ENCODE results near the gene SERTAD3. TPM values are rescaled to one million over a fixed set of nuclear protein-coding genes. Genes with fewer than 3 reads are reported as not detected.
A peak's percentile ranks its signal among the peaks of the same experiment; 100 is the strongest.

Gene SERTAD3
- total and polyA plus RNA-seq, 10 of the 15 experiments (the other 5 are each of a cell fraction or from before 2014, with no cell fraction given), result 4.2 to 22.4 (median 13.7) TPM

DNA sequence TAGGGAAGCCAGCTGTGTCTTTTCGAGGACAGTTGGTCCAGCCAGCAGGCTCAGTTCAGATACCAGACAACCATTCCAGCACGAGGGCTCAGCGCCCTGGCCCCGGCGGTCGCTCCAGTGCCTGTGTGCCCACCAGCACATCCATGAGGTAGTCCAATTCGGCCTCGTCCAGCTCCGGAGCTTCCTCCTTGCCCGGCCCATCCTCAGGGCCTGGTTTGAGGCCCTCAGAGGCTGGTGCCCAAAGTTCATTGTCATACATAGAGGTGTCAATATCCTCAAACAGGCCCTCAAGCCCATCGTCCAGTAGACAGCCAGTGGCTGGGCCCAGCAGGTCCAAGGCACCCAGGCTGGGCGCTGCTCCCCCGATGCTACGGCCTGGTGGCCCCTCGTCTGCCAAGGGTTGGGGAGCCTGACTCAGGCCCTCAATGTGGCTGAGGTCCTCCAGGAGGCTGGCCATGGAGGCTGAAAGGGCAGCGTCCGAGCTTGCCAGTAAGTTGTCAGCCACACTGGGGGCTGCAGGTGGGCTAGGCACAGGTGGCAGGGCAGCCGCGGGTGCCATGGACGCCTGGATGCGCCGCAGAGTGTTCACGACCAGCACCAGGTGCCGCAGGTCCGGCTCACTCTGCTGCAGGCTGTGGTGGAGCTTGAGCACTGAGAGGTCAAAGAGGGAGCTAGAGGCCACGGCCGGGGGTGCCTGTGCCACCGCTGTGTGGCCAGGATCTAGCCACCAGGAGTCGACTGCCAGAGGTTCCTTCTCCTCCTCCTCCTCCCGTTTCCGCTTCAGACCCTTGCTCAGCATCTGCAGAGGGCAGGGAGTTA lies 21.2 kb downstream of the SERTAD3 start:
- H3K79me2 ChIP-seq (ENCODE audit: control insufficient read depth, insufficient read depth, low read length), result peaks cover 27% of the 10 kb centered on the region
- H3K27ac ChIP-seq (ENCODE audit: control insufficient read depth, insufficient read depth), result no peak overlapping the region
- no peak overlapping the region for H3K4me3 ChIP-seq
- RAD21 ChIA-PET (ENCODE audit: unreplicated experiment), result interaction anchor here (1.4 to 2.0 kb wide), 2 partner anchors 41 to 43 kb away, joined by 3 to 5 read pairs; partner anchors contain the start of gene BLVRB
- POLR2A ChIA-PET, result interaction anchor here (1.1 to 5.5 kb wide), 4 partner anchors 19 to 42 kb away, joined by 4 to 55 read pairs (median 12); partner anchors contain the start of genes BLVRB and SERTAD3
- TF ChIP-seq MEF2A (IDR thresholded peaks at IDR 0.05; ENCODE audit: insufficient read depth, low read depth, low read length), result no peak
- TF ChIP-seq SREBF2 (IDR thresholded peaks at IDR 0.05; ENCODE audit: low read length), result no peak
- TF ChIP-seq, protein P1, sequence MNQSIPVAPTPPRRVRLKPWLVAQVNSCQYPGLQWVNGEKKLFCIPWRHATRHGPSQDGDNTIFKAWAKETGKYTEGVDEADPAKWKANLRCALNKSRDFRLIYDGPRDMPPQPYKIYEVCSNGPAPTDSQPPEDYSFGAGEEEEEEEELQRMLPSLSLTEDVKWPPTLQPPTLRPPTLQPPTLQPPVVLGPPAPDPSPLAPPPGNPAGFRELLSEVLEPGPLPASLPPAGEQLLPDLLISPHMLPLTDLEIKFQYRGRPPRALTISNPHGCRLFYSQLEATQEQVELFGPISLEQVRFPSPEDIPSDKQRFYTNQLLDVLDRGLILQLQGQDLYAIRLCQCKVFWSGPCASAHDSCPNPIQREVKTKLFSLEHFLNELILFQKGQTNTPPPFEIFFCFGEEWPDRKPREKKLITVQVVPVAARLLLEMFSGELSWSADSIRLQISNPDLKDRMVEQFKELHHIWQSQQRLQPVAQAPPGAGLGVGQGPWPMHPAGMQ (IDR thresholded peaks at IDR 0.05; ENCODE audit: borderline replicate concordance), result no peak
- no peak for TF ChIP-seq TCF3 (IDR thresholded peaks at IDR 0.05; ENCODE audit: borderline replicate concordance, insufficient read depth, low read depth, low read length)
- peak; percentile 31; the same call in 1 of the 2 replicates for TF ChIP-seq POLR2A (IDR thresholded peaks at IDR 0.05; ENCODE audit: low read depth, low read length)
- H3K27me3 ChIP-seq (replicated peaks in 1 of 2; ENCODE audit: control insufficient read depth in 2 of 2, insufficient read depth in 2 of 2, low read length in 1 of 2), result no peaks in the 10 kb centered on the region
- H3K4me1 ChIP-seq (ENCODE audit: control insufficient read depth, insufficient read depth, low read length), result no peaks in the 10 kb centered on the region; the same call in 1 of the 2 replicates
- no TSS peak for BruUV-seq (replicated peaks)
- SMC1A ChIA-PET (ENCODE audit: uncharacterized antibody, unreplicated experiment), result interaction anchor here (1.7 kb wide), 1 partner anchor 10 kb away, joined by 7 read pairs; no protein-coding TSS in a partner anchor
- H2AFZ ChIP-seq (ENCODE audit: control insufficient read depth, low read depth, low read length), result no peak overlapping the region
- no peak for FAIRE-seq
- 92% methylated on average over 31 of the region's 31 CpGs for WGBS (ENCODE audit: insufficient coverage, insufficient replicate concordance, low lambda C conversion rate, missing lambda C conversion rate)
- H4K20me1 ChIP-seq (ENCODE audit: control insufficient read depth, insufficient read depth), result no peaks in the 10 kb centered on the region
- no peak for DNase-seq (ENCODE audit: low read depth, low spot score)
- no peak overlapping the region; the same call in 1 of the 2 replicates for H3K4me2 ChIP-seq (ENCODE audit: control insufficient read depth, insufficient read depth)
- in situ Hi-C loops (cut with MboI) (no loop called here), intact Hi-C loops (cut with micrococcal nuclease; ENCODE audit: unreplicated experiment) (no loop called here)
- no peak overlapping the region for H3K9ac ChIP-seq (ENCODE audit: control insufficient read depth, insufficient read depth, low read length)
- no peaks in the 10 kb centered on the region for H3K9me3 ChIP-seq (replicated peaks; ENCODE audit: control insufficient read depth, insufficient read depth, low read length)
- no peak for ATAC-seq
- peaks cover 0 to 6% of the 10 kb centered on the region in 2 experiments; a peak in 2 of 4 replicates for H3K36me3 ChIP-seq (ENCODE audit: control insufficient read depth in 2 of 2, insufficient read depth in 2 of 2, low read length in 1 of 2)
- CTCF ChIA-PET, result interaction anchor here (0.5 to 7.1 kb wide), 5 partner anchors 11 to 1530 kb away, joined by 3 to 67 read pairs (median 8); partner anchors contain the start of gene BLVRB

Data from GM12878 (cell line).